ENCODE data around the gene LRRC25. TPM values are rescaled to one million over a fixed set of nuclear protein-coding genes. Genes with fewer than 3 reads are reported as not detected.

Gene LRRC25
- total RNA-seq, 1 experiment from 2014 or later: 0.12 TPM

GRCh38 chr19:18385675-18386542 is 11.5 kb downstream of the LRRC25 start, which contains the start of gene GDF15 (continued):
- TF ChIP-seq MAX (IDR thresholded peaks at IDR 0.05) (peak; percentile 64), FOSL1 (IDR thresholded peaks at IDR 0.05; ENCODE audit: low read depth) (no peak), CBX3 (IDR thresholded peaks at IDR 0.05; ENCODE audit: low read depth) (peak; percentile 20; the same call in 1 of the 2 replicates)

- Histone ChIP-seq H3K4me2 (ENCODE audit: low read length) (peak overlapping the region; percentile 96), H3K79me2 (ENCODE audit: insufficient read depth, low read length) (peaks cover 16% of the 10 kb centered on the region), H3K27ac (ENCODE audit: low read depth, low read length) (peak overlapping the region; percentile 82), H3K9me3 (ENCODE audit: control insufficient read depth in 1 of 2, insufficient read depth in 1 of 2, low read depth in 1 of 2, low read length in 2 of 2) (no peaks in the 10 kb centered on the region), H3K27me3 (ENCODE audit: insufficient read depth, low read length) (no peaks in the 10 kb centered on the region), H2AFZ (ENCODE audit: low read depth, low read length, poor library complexity, severe bottlenecking) (no peak overlapping the region), H3K9me2 (ENCODE audit: insufficient read depth) (no peaks in the 10 kb centered on the region), H3K4me1 (ENCODE audit: control insufficient read depth in 1 of 2, insufficient read depth in 2 of 2, low read length in 2 of 2) (peaks cover 64 to 86% of the 10 kb centered on the region in 2 experiments), H3K9ac (ENCODE audit: low read length) (peak overlapping the region; percentile 71), H4K20me1 (ENCODE audit: insufficient read depth) (no peaks in the 10 kb centered on the region), H3K36me3 (ENCODE audit: control insufficient read depth in 1 of 2, insufficient read depth in 2 of 2, low read length in 2 of 2) (peaks cover 0 to 6% of the 10 kb centered on the region in 2 experiments; a peak in 2 of 4 replicates), H3K4me3 (replicated peaks in 1 of 2; ENCODE audit: low read depth in 1 of 2, low read length in 2 of 2) (no peak overlapping the region)
- DNase-seq (ENCODE audit: low read depth, low spot score): no peak
- BruUV-seq (replicated peaks): TSS peak; percentile 97
- POLR2A ChIA-PET: interaction anchor here (0.6 to 2.4 kb wide), 26 partner anchors 10 to 1636 kb away, joined by 3 to 32 read pairs (median 6); partner anchors contain the start of genes IQCN, JUND, LRRC25 and LSM4
- intact Hi-C loops (cut with micrococcal nuclease): no loop called here
- TF ChIP-seq CTCF (IDR thresholded peaks at IDR 0.05 in 2 of 3, conservative IDR thresholded peaks at IDR 0.05 in 1 of 3; ENCODE audit: borderline replicate concordance in 1 of 3, insufficient read depth in 1 of 3, low read depth in 2 of 3, low read length in 2 of 3) (no peak), ELF1 (IDR thresholded peaks at IDR 0.05; ENCODE audit: borderline replicate concordance, low read depth) (no peak), RAD21 (IDR thresholded peaks at IDR 0.05; ENCODE audit: low read depth) (no peak), SRF (IDR thresholded peaks at IDR 0.05; ENCODE audit: low read depth) (no peak), JUND (IDR thresholded peaks at IDR 0.05) (no peak), POLR2AphosphoS5 (IDR thresholded peaks at IDR 0.05; ENCODE audit: low read depth, low read length) (no peak), EZH2 (IDR thresholded peaks at IDR 0.05) (no peak), FOSL1 (IDR thresholded peaks at IDR 0.05; ENCODE audit: low read depth) (no peak), CEBPB (IDR thresholded peaks at IDR 0.05; ENCODE audit: low read depth) (no peak), POLR2A (IDR thresholded peaks at IDR 0.05; ENCODE audit: borderline replicate concordance, extremely low read depth, insufficient read depth, insufficient read length) (no peak), TCF7L2 (IDR thresholded peaks at IDR 0.05; ENCODE audit: borderline replicate concordance, extremely low read depth, insufficient read depth, insufficient read length) (no peak), EZH2phosphoT487 (IDR thresholded peaks at IDR 0.05; ENCODE audit: borderline replicate concordance) (no peak), MAX (IDR thresholded peaks at IDR 0.05) (no peak), SIN3A (IDR thresholded peaks at IDR 0.05; ENCODE audit: low read depth) (no peak), YY1 (IDR thresholded peaks at IDR 0.05; ENCODE audit: extremely low read depth, insufficient replicate concordance, low read depth, low read length) (no peak)
- ATAC-seq: no peak
- RAD21 ChIA-PET (ENCODE audit: low non-redundant PET in 1 of 2, low total read pairs in 2 of 2, uncharacterized antibody in 2 of 2, unreplicated experiment in 2 of 2): interaction anchor here in 1 of 2 experiments (0.5 kb wide), 1 partner anchor 83 kb away, joined by 3 read pairs; no protein-coding TSS in a partner anchor
- CTCF ChIA-PET: interaction anchor here (0.5 to 1.4 kb wide), 9 partner anchors 20 to 104 kb away, joined by 3 to 5 read pairs (median 3); partner anchors contain the start of genes JUND and SSBP4
Observed at GRCh38 chr19:18385359-18385674, 12.1 kb downstream of the LRRC25 start.
